ENCODE data around the gene ADRB1. TPM values are rescaled to one million over a fixed set of nuclear protein-coding genes. Genes with fewer than 3 reads are reported as not detected.

ADRB1 gene
- total and polyA plus RNA-seq, 4 donors: 0.05 to 0.17 (median 0.16) TPM; not detected in 1

- TF ChIP-seq, protein P1, sequence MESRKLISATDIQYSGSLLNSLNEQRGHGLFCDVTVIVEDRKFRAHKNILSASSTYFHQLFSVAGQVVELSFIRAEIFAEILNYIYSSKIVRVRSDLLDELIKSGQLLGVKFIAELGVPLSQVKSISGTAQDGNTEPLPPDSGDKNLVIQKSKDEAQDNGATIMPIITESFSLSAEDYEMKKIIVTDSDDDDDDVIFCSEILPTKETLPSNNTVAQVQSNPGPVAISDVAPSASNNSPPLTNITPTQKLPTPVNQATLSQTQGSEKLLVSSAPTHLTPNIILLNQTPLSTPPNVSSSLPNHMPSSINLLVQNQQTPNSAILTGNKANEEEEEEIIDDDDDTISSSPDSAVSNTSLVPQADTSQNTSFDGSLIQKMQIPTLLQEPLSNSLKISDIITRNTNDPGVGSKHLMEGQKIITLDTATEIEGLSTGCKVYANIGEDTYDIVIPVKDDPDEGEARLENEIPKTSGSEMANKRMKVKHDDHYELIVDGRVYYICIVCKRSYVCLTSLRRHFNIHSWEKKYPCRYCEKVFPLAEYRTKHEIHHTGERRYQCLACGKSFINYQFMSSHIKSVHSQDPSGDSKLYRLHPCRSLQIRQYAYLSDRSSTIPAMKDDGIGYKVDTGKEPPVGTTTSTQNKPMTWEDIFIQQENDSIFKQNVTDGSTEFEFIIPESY (IDR thresholded peaks at IDR 0.05): no peak
These were observed 7.9 kb upstream of the ADRB1 start (continued) for GRCh38 chr10:114035791-114036190.

DNA sequence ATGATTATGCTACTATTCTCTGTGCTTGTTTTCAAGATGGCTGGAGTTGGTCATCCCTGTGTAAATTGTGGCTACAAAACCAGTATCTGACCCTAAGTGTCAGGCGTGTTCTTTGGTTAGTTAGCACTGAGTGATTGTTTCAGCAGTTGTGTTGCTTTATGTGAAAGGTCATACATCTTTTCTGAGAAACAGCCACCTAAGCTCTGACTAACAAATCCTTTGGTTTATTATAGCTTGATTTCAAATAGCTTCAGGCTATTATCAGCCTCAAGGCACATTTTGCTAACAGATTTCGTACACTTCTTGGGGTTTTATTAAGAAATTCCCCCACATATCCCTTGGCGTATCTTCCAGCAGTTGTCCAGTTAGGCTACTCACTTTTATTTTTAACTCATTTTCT is 4.8 kb upstream of the ADRB1 start:
- H3K27ac ChIP-seq (ENCODE audit: low read depth in 1 of 2, low read length in 2 of 2): no peak overlapping the region
- WGBS: 88% methylated on average over 3 of the region's 3 CpGs
- TF ChIP-seq HNF4A (conservative IDR thresholded peaks at IDR 0.05): no peak
- TF ChIP-seq TAF1 (conservative IDR thresholded peaks at IDR 0.05): no peak
- no peak for TF ChIP-seq FOXA1 (IDR thresholded peaks at IDR 0.05)
- no peak for TF ChIP-seq MAX (IDR thresholded peaks at IDR 0.05)
- no peak for TF ChIP-seq GABPA (IDR thresholded peaks at IDR 0.05 in 1 of 2, conservative IDR thresholded peaks at IDR 0.05 in 1 of 2)
- no peak for TF ChIP-seq RAD21 (IDR thresholded peaks at IDR 0.05)
- TF ChIP-seq FOXA2 (IDR thresholded peaks at IDR 0.05): no peak
- TF ChIP-seq JUND (IDR thresholded peaks at IDR 0.05): no peak
- no peak for TF ChIP-seq SP1 (IDR thresholded peaks at IDR 0.05)
- no peak for TF ChIP-seq ATF3 (IDR thresholded peaks at IDR 0.05)
- TF ChIP-seq EGR1 (IDR thresholded peaks at IDR 0.05; ENCODE audit: low read depth in 2 of 2): no peak
- TF ChIP-seq RXRA (IDR thresholded peaks at IDR 0.05): no peak
- TF ChIP-seq, protein P1 (IDR thresholded peaks at IDR 0.05): no peak
- no peaks in the 10 kb centered on the region for H3K36me3 ChIP-seq (ENCODE audit: control insufficient read depth in 4 of 4, insufficient read depth in 3 of 4, low read depth in 1 of 4, low read length in 3 of 4)
- H3K4me3 ChIP-seq (ENCODE audit: low read depth in 1 of 3, low read length in 3 of 3): no peak overlapping the region
- no peaks in the 10 kb centered on the region for H3K9me3 ChIP-seq (ENCODE audit: control insufficient read depth in 4 of 4, low read length in 3 of 4)
- no peak for DNase-seq (ENCODE audit: low spot score)
- H3K9ac ChIP-seq (ENCODE audit: low read depth in 1 of 2, low read length in 2 of 2): no peak overlapping the region
- peaks cover 1 to 8% (median 7%) of the 10 kb centered on the region in 4 donors for H3K4me1 ChIP-seq (ENCODE audit: control insufficient read depth in 4 of 4, insufficient read depth in 4 of 4, low read length in 3 of 4)
- no peaks in the 10 kb centered on the region for H3K27me3 ChIP-seq (ENCODE audit: control insufficient read depth in 4 of 4, insufficient read depth in 4 of 4, low read length in 3 of 4)

GRCh38 chr10:114041166-114041565 is 2.5 kb upstream of the ADRB1 start:
- Histone ChIP-seq H3K27me3 (ENCODE audit: control insufficient read depth in 4 of 4, insufficient read depth in 4 of 4, low read length in 3 of 4) (peaks cover 0 to 3% (median 0%) of the 10 kb centered on the region in 4 donors), H3K9ac (ENCODE audit: low read depth in 1 of 2, low read length in 2 of 2) (no peak overlapping the region), H3K36me3 (ENCODE audit: control insufficient read depth in 4 of 4, insufficient read depth in 3 of 4, low read depth in 1 of 4, low read length in 3 of 4) (no peaks in the 10 kb centered on the region), H3K27ac (ENCODE audit: low read depth in 1 of 2, low read length in 2 of 2) (no peak overlapping the region), H3K4me3 (ENCODE audit: low read depth in 1 of 3, low read length in 3 of 3) (no peak overlapping the region), H3K9me3 (ENCODE audit: control insufficient read depth in 4 of 4, low read length in 3 of 4) (no peaks in the 10 kb centered on the region), H3K4me1 (ENCODE audit: control insufficient read depth in 4 of 4, insufficient read depth in 4 of 4, low read length in 3 of 4) (peaks cover 10 to 21% (median 15%) of the 10 kb centered on the region in 4 donors)
- no peak for DNase-seq (ENCODE audit: low spot score)
- 91% methylated on average over 8 of the region's 8 CpGs for WGBS
- TF ChIP-seq JUND (IDR thresholded peaks at IDR 0.05): no peak
- no peak for TF ChIP-seq EGR1 (IDR thresholded peaks at IDR 0.05; ENCODE audit: low read depth in 2 of 2)
- TF ChIP-seq, protein P2, sequence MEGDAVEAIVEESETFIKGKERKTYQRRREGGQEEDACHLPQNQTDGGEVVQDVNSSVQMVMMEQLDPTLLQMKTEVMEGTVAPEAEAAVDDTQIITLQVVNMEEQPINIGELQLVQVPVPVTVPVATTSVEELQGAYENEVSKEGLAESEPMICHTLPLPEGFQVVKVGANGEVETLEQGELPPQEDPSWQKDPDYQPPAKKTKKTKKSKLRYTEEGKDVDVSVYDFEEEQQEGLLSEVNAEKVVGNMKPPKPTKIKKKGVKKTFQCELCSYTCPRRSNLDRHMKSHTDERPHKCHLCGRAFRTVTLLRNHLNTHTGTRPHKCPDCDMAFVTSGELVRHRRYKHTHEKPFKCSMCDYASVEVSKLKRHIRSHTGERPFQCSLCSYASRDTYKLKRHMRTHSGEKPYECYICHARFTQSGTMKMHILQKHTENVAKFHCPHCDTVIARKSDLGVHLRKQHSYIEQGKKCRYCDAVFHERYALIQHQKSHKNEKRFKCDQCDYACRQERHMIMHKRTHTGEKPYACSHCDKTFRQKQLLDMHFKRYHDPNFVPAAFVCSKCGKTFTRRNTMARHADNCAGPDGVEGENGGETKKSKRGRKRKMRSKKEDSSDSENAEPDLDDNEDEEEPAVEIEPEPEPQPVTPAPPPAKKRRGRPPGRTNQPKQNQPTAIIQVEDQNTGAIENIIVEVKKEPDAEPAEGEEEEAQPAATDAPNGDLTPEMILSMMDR (IDR thresholded peaks at IDR 0.05; ENCODE audit: low read depth, low read length, missing input control): no peak
- TF ChIP-seq REST (IDR thresholded peaks at IDR 0.05): no peak
- TF ChIP-seq TAF1 (conservative IDR thresholded peaks at IDR 0.05): no peak
- no peak for TF ChIP-seq HNF4A (conservative IDR thresholded peaks at IDR 0.05)
- no peak for TF ChIP-seq FOXA1 (IDR thresholded peaks at IDR 0.05)
- TF ChIP-seq MAX (IDR thresholded peaks at IDR 0.05): no peak
- TF ChIP-seq, protein P1 (IDR thresholded peaks at IDR 0.05): no peak
- TF ChIP-seq NR2F2 (IDR thresholded peaks at IDR 0.05): no peak
- TF ChIP-seq RAD21 (IDR thresholded peaks at IDR 0.05): no peak
- TF ChIP-seq ATF3 (IDR thresholded peaks at IDR 0.05): no peak
- TF ChIP-seq RXRA (IDR thresholded peaks at IDR 0.05): no peak

All from liver (tissue), 9 donors.